Stimulated activated CD8-positive, alpha-beta memory T cell treated with anti-CD3 and anti-CD28 coated beads, Interleukin-15, amount 100 ng/mL, for 4 hours (primary cell): ENCODE measurements around the gene ZNF385C.
A peak's percentile ranks its signal among the peaks of the same experiment; 100 is the strongest.
"Not testable (repeated sequence)": the region's sequence is repeated elsewhere in the genome, so short reads cannot be mapped to it uniquely, and the experiment has no call there.

ENCODE experiments used
- DNase-seq, 2 donors: peaks; one replicate each; pipeline ENCODE4 v3.0.0-alpha.2; 2020; ENCODE audit warnings: low read depth in 2 of 2

ZNF385C gene

GRCh38 chr17:42019509-42020404 lies 78.5 kb downstream of the ZNF385C start, which contains the start of gene NKIRAS2:
Gene NKIRAS2 (plus strand): TSS chr17:42020090. CDS start chr17:42021578, 1,488 bp downstream.
- DNase-seq, result peak; percentile 80 to 86

- no peak for DNase-seq
Observed at GRCh38 chr17:42018988-42019387, 79.3 kb downstream of the ZNF385C start.

- DNase-seq, result no peak
Observed at GRCh38 chr17:42018339-42018738, 79.9 kb downstream of the ZNF385C start.

GRCh38 chr17:42017866-42018200 lies 80.4 kb downstream of the ZNF385C start:
- no peak for DNase-seq

- DNase-seq, result peak; percentile 79 to 85
Observed at GRCh38 chr17:42016941-42017865, 81.1 kb downstream of the ZNF385C start, which contains the start of gene DNAJC7. Gene DNAJC7 (minus strand): TSS chr17:42017439. CDS start chr17:42017416, 23 bp downstream.

GRCh38 chr17:42016411-42016831 lies 81.9 kb downstream of the ZNF385C start:
- no peak for DNase-seq

- not testable (repeated sequence) for DNase-seq
Observed at GRCh38 chr17:42013740-42014139, 84.5 kb downstream of the ZNF385C start.

- DNase-seq, result not testable (repeated sequence)
Observed at GRCh38 chr17:42012363-42012762, 85.9 kb downstream of the ZNF385C start.

- DNase-seq, result no peak
Observed at GRCh38 chr17:42010898-42011516, 87.3 kb downstream of the ZNF385C start.

- not testable (repeated sequence) for DNase-seq
Observed at GRCh38 chr17:42010266-42010680, 88.0 kb downstream of the ZNF385C start.

- no peak for DNase-seq
Observed at GRCh38 chr17:42009170-42009569, 89.1 kb downstream of the ZNF385C start.

- no peak for DNase-seq
Observed at GRCh38 chr17:42005166-42005565, 93.1 kb downstream of the ZNF385C start.

GRCh38 chr17:42002792-42003301 lies 95.4 kb downstream of the ZNF385C start:
- DNase-seq, result no peak

GRCh38 chr17:42002175-42002791 lies 96.0 kb downstream of the ZNF385C start:
- DNase-seq, result no peak

- no peak for DNase-seq
Observed at GRCh38 chr17:42001729-42002128, 96.5 kb downstream of the ZNF385C start.

GRCh38 chr17:42000413-42001133 lies 97.7 kb downstream of the ZNF385C start:
- no peak for DNase-seq

GRCh38 chr17:41998497-41998896 lies 99.8 kb downstream of the ZNF385C start:
- DNase-seq, result no peak

- no peak for DNase-seq
Observed at GRCh38 chr17:41996855-41997164, 101.5 kb downstream of the ZNF385C start.

GRCh38 chr17:41992576-41992975 lies 105.7 kb downstream of the ZNF385C start:
- no peak for DNase-seq

- DNase-seq, result no peak
Observed at GRCh38 chr17:41989702-41990419, 108.4 kb downstream of the ZNF385C start.
